Adrenal gland (tissue), 12 donors: ENCODE results near the gene DYNAP. TPM values are rescaled to one million over a fixed set of nuclear protein-coding genes. Genes with fewer than 3 reads are reported as not detected.

Source experiments
- DNase-seq, 7 donors: peaks; one replicate each; pipeline ENCODE4 v3.0.0-alpha.2; 2019 to 2020
- H3K27ac ChIP-seq, 5 donors: fragments of 200-600 bp; sonication (generic) in 4 of 5; 1 replicate in 3 of 5; 2 replicates in 2 of 5; pipeline versions ENCODE4 v1.5.1 to v1.8.0; 2016 to 2020; ENCODE audit warnings: mild to moderate bottlenecking in 1 of 5
- H3K27me3 ChIP-seq: fragments of 200-600 bp; 2 replicates; pipeline ENCODE4 v1.8.0; 2021
- H3K36me3 ChIP-seq, 2 donors: fragments of 200-600 bp; replicated peaks in 1 of 2; 1 replicate in 1 of 2; 2 replicates in 1 of 2; pipeline versions ENCODE4 v1.5.1 to v1.8.0; 2018 to 2022
- H3K4me1 ChIP-seq, 2 donors: fragments of 200-600 bp; replicated peaks in 1 of 2; 1 replicate in 1 of 2; 2 replicates in 1 of 2; pipeline versions ENCODE4 v1.5.1 to v1.8.0; 2018 to 2021
- H3K4me3 ChIP-seq, 4 donors: fragments of 200-600 bp; sonication (generic) in 3 of 4; one replicate each; pipeline ENCODE4 v1.5.1; 2016 to 2018
- H3K9me3 ChIP-seq, 3 donors: fragments of 200-600 bp; sonication (generic) in 1 of 3; replicated peaks in 1 of 3; 1 replicate in 2 of 3; 2 replicates in 1 of 3; pipeline versions ENCODE4 v1.5.1 to v1.8.0; 2016 to 2021
- CTCF ChIP-seq, 6 experiments: fragments of 450-650 bp in 4 of 6; fragments of 200-600 bp in 2 of 6; sonication (generic) in 1 of 6; IDR thresholded peaks; 1 replicate in 5 of 6; 2 replicates in 1 of 6; pipeline versions ENCODE4 v1.5.1 to v1.8.0; 2016 to 2021; ENCODE audit warnings: antibody characterized with exemption in 6 of 6, mild to moderate bottlenecking in 2 of 6, moderate library complexity in 1 of 6
- POLR2A ChIP-seq, 2 donors: fragments of 450-650 bp; IDR thresholded peaks; one replicate each; pipeline ENCODE4 v1.6.1; 2017; ENCODE audit warnings: antibody characterized with exemption in 2 of 2, mild to moderate bottlenecking in 2 of 2, moderate library complexity in 1 of 2
- WGBS, 4 donors: extraction: QIAGEN DNeasy Blood & Tissue Kit in 2 of 4; methylation state at CpG; one replicate each; pipeline versions ENCODE4 v1.1.5 to v1.1.7; 2013 to 2017; 5-methylcytosine and 5-hydroxymethylcytosine counted together
- intact Hi-C, 2 donors: fragments of 100-400 bp; cut with DNase I; formaldehyde crosslinking; loops; one replicate each; pipeline versions ENCODE4 v1.14.1 to v1.15.0; 2022 to 2023
- polyA plus RNA-seq, 3 donors: library from polyadenylated mRNA; stranded (reverse); fragments of 200-250 nt in 2 of 3; fragments of 350-450 nt in 1 of 3; fragmentation: Illumina TruSeq in 1 of 3; extraction: RNeasy Lipid Tissue Mini Kit (QIAGEN cat#74804) in 1 of 3; gene quantifications; one replicate each; pipeline ENCODE4 v1.2.3, GENCODE V29; 2013 to 2014
- total RNA-seq, 9 donors: library from RNA; depleted of rRNA in 4 of 9; stranded (reverse); fragments of >200 nt in 4 of 9; fragments of 120-200 nt in 1 of 9; fragmentation: NEBNext Ultra II Directional in 1 of 9; extraction: Animal tissue kit (Norgen Biotek cat#: 25700) in 1 of 9; gene quantifications; one replicate each; pipeline versions ENCODE4 v1.1.0 to v1.2.4, GENCODE V29; 2013 to 2023
- donor health status: healthy with polysubstance abuse.
- donor health status: Bipolar disorder and iron deficiency.
- donor health status: DM: yes; HTN: yes; CAD: no.
- donor health status: DM: no; HTN: no; CAD: no.
- donor health status: DM: no; HTN: no; CAD: no.
- donor health status: DM: yes; HTN: yes; CAD: no.

DYNAP gene
- total and polyA plus RNA-seq, 12 donors = not detected

GRCh38 chr18:54557958-54558357 is 33.1 kb upstream of the DYNAP start:
- H3K27ac ChIP-seq = no peak overlapping the region
- H3K4me1 ChIP-seq = no peaks in the 10 kb centered on the region
- H3K4me3 ChIP-seq = no peak overlapping the region
- intact Hi-C loops = no loop called here
- 56 to 75% (median 68%) methylated on average over 2 of the region's 2 CpGs for WGBS, 4 donors
- H3K27me3 ChIP-seq = no peaks in the 10 kb centered on the region
- H3K36me3 ChIP-seq = no peaks in the 10 kb centered on the region
- H3K9me3 ChIP-seq = no peaks in the 10 kb centered on the region
- no peak for DNase-seq
- no peak for TF ChIP-seq POLR2A (IDR thresholded peaks at IDR 0.05)
- TF ChIP-seq CTCF (IDR thresholded peaks at IDR 0.05) = no peak

- no peaks in the 10 kb centered on the region for H3K36me3 ChIP-seq
- 78 to 87% (median 82%) methylated on average over 3 of the region's 3 CpGs for WGBS, 4 donors
- peak in 1 of 7 donors; percentile 3 for DNase-seq
- intact Hi-C loops = no loop called here
- no peak overlapping the region for H3K4me3 ChIP-seq
- no peaks in the 10 kb centered on the region for H3K9me3 ChIP-seq
- H3K27me3 ChIP-seq = no peaks in the 10 kb centered on the region
- TF ChIP-seq POLR2A (IDR thresholded peaks at IDR 0.05) (no peak), CTCF (IDR thresholded peaks at IDR 0.05) (peak; percentile 43 to 62 (median 46))
- H3K27ac ChIP-seq = no peak overlapping the region
- H3K4me1 ChIP-seq = no peaks in the 10 kb centered on the region
Observed at GRCh38 chr18:54558609-54559585, 32.1 kb upstream of the DYNAP start.

- Histone ChIP-seq H3K27me3 (no peaks in the 10 kb centered on the region), H3K4me3 (no peak overlapping the region), H3K9me3 (no peaks in the 10 kb centered on the region), H3K36me3 (no peaks in the 10 kb centered on the region), H3K4me1 (no peaks in the 10 kb centered on the region), H3K27ac (no peak overlapping the region)
- TF ChIP-seq POLR2A (IDR thresholded peaks at IDR 0.05) = no peak
- TF ChIP-seq CTCF (IDR thresholded peaks at IDR 0.05) = no peak
- no peak for DNase-seq
- 35 to 57% (median 43%) methylated on average over 1 of the region's 1 CpG for WGBS, 4 donors
- intact Hi-C loops = no loop called here
Observed at GRCh38 chr18:54561706-54562267, 29.3 kb upstream of the DYNAP start.

- Histone ChIP-seq H3K27ac (no peak overlapping the region), H3K27me3 (no peaks in the 10 kb centered on the region), H3K4me1 (no peaks in the 10 kb centered on the region), H3K4me3 (no peak overlapping the region), H3K9me3 (no peaks in the 10 kb centered on the region), H3K36me3 (no peaks in the 10 kb centered on the region)
- intact Hi-C loops = no loop called here
- 74 to 84% (median 78%) methylated on average over 3 of the region's 3 CpGs for WGBS, 4 donors
- no peak for TF ChIP-seq POLR2A (IDR thresholded peaks at IDR 0.05)
- no peak for TF ChIP-seq CTCF (IDR thresholded peaks at IDR 0.05)
- DNase-seq = no peak
Observed at GRCh38 chr18:54580202-54580729, 10.8 kb upstream of the DYNAP start.
